GM18951 (cell line): ENCODE data around the gene SRGAP1.
"Not testable (repeated sequence)": the region's sequence is repeated elsewhere in the genome, so short reads cannot be mapped to it uniquely, and the experiment has no call there.

Experiments used
- POLR2A ChIP-seq: IDR thresholded peaks from 4 replicates; pipeline ENCODE4 v1.6.1; 2011; ENCODE audit warnings: mild to moderate bottlenecking; ENCODE audit not compliant: insufficient read length, insufficient read depth; ENCODE audit errors: extremely low read depth
- in situ Hi-C: fragments of 300-500 bp; cut with MboI; formaldehyde crosslinking; loops from one replicate; pipeline ENCODE4 v1.12.0; 2022; ENCODE audit warnings: low sequenced_read_pairs, mixed read lengths, inconsistent platforms; ENCODE audit not compliant: unreplicated experiment

SRGAP1 gene

DNA sequence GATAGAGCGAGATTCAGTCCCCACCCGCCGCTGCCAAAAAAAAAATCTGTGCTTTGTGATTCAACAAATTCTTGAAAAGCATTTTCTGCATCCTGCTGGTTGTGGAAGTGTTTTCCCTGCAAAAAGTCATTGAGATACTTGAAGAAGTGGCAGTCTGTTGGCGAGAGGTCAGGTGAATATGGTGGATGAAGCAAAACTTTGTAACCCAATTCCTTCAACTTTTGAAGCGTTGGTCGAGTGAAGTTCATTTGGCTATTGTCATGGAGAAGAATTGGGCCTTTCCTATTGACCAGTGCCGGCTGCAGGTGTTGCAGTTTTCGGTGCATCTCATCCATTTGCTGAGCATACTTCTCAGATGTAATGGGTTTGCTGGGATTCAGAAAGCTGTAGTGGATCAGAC lies 20.9 kb downstream of the SRGAP1 start:
- TF ChIP-seq POLR2A: no peak
- in situ Hi-C loops: no loop called here

DNA sequence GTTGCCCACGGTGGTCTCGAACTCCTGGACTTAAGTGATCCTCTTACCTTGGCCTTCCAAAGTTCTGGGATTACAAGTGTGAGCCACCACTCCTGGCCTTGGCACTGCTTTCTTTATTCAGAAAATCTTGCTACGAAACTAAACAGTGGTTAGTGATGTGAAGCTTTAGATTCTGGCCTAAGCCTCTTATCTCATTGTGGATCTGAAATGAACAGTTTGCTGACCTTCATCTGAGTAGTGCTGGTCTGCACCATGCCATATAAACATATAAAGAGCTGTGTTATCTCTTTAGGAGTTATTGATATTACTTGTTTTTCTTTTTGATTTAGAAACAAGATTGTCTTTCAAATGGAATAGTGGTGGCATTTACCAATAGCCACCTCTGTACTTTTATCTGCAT lies 22.6 kb downstream of the SRGAP1 start:
- no peak for TF ChIP-seq POLR2A
- in situ Hi-C loops: no loop called here

DNA sequence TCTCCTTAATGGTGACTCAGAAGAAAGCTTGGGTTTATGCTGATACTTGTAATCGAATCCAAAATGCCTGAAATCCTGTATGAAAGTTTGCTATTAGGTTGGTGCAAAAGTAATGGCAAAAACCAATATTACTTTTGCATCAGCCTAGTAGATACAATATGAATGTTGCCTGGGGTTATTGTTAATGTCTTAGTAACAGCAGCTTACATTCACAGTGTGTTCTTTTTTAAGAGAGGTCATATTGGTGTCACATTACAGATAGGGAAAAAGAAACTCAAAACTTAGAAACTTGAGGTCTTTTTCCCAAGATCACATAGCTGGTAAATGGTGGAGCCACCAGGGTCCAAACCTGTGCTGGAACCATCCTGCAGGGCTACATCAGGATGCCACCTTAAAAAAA lies 25.2 kb downstream of the SRGAP1 start:
- in situ Hi-C loops: no loop called here
- TF ChIP-seq POLR2A: no peak

DNA sequence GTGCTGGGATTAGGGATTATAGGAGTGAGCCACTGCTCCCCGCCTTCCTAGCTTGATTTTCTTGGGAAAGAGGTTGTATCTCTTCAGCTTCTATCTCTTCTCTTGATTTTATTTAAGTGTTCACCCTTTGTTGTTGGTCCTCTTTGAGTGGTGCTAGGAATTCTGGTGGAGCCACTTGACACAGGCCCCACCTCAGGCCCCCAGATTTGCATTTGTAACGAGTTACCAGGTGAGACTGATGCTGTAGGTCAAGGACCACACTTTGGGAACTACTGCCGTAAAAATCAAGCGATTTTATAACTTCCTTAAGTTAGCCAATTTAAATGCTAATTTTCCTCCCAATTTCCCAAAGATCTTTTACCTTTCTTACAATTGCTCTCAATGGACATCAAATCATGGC lies 26.3 kb downstream of the SRGAP1 start:
- no peak for TF ChIP-seq POLR2A
- in situ Hi-C loops: no loop called here

DNA sequence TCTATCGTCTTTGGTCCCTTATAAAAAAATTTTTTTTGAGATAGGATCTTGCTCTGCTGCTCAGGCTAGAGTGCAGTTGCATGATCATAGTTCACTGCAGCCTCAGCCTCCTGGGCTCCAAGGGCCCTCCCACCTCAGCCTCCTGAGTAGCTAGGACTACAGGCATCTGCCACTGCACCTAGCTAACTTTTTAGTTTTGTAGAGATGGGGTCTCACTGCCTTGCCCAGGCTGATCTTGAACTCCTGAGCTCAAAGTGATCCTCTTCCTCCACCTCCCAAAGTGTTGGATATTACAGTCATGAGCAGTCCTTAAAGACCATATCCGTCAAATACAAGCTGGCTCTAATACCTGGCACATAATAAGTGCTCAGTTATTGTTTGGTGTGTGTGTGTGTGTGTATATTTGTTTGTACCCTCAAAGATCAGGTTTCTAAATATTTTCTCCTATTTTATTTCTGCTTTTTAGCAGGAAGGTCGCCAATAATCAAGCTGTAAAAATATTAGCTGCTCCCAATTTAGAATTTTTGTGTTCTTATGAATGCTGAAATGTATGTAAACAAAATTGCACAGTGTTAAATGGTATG lies 30.5 kb downstream of the SRGAP1 start:
- in situ Hi-C loops: no loop called here
- no peak for TF ChIP-seq POLR2A

DNA sequence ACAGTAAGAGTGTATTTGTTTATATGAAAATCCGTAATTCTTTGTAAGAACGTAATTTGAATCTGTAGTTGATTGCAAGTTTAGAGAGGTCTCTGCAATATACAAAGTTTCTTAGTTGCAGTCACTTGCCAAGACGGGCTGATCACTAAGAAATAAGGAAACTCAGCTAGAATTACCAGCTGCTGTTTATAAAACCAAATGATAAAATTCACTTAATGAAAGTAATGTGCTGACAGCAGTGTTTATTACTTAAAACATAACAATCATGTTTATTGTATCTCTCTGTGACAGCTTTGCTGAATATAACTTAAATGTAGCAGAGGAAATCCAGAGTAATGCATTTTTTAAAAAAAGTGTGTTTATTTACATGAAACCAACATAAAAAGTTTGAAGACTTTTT lies 31.2 kb downstream of the SRGAP1 start:
- TF ChIP-seq POLR2A: no peak
- in situ Hi-C loops: no loop called here

DNA sequence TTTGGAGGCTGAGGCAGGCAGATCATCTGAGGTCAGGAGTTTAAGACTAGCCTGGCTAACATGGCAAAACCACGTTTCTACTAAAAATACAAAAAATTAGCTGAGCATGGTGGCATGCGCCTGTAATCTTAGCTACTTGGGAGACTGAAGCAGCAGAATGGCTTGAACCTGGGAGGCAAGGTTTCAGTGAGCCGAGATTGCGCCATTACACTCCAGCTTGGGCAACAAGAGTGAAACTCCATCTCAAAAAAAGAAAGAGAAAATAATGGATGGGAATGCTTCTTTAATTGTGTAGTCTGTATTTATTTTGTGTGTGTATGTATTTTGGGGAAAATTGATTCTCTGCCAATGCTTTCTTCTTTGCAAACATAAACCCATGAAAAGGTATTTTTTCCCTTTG lies 32.5 kb downstream of the SRGAP1 start:
- no peak for TF ChIP-seq POLR2A
- in situ Hi-C loops: no loop called here

DNA sequence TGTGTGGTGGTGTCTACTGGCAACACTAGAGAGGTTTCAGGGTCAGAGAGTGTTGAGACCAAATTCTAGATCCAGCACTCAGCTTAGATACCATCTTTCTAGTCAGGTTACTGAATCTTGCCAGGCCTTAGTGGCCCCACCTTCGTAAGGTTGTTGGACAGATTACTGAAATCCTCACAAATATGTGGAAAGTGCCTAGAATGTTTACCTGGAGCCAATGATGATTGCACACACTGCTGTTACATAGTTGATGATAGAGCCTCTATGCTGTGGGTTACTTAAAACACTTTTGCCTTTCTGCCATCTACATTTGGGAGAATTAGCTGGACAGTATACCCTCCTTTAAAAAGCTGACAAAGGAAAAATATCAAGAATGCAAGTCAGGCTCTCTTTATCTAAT lies 33.2 kb downstream of the SRGAP1 start:
- TF ChIP-seq POLR2A: no peak

DNA sequence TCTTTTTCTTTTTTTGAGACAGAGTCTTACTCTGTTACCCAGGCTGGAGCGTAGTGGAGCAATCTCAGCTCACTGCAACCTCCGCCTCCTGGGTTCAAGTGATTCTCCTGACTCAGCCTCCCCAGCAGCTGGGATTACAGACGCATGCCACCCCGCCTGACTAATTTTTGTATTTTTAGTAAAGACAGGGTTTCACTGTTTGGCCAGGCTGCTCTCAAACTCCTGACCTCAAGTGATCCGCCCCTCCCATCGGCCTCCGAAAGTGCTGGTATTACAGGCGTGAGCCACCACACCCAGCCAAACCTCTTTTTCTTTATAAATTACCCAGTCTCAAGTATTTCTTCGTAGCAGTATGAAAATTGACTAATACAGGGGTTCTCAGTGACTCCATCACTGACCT lies 35.7 kb downstream of the SRGAP1 start:
- in situ Hi-C loops: not testable (repeated sequence)

More for the DNA sequence above, 33.2 kb downstream of the SRGAP1 start:
- in situ Hi-C loops: no loop called here

DNA sequence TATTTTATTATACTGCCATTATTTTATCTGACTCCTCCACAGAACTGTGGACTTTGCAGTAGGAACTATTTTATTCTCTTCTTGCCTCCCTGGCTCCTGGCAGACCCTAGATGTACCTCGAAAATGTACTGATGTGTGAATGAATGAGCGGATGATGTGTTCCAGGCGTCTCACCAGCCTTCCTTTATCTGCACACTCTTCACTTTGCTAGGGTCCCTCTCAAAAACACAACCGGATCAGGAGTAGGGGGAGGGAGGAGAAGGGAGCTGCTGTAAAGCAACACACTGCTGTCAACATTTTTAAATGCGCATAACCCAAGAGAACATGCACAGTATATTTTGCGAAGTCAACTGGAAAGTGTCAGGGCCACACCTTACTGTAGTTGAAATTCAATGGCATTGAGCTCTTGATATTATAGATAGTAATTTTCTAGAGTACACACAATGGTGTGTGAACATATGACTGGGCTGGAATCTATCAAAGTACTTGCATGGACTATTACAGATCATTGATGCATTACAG lies 36.3 kb downstream of the SRGAP1 start:
- in situ Hi-C loops: no loop called here
- no peak for TF ChIP-seq POLR2A

DNA sequence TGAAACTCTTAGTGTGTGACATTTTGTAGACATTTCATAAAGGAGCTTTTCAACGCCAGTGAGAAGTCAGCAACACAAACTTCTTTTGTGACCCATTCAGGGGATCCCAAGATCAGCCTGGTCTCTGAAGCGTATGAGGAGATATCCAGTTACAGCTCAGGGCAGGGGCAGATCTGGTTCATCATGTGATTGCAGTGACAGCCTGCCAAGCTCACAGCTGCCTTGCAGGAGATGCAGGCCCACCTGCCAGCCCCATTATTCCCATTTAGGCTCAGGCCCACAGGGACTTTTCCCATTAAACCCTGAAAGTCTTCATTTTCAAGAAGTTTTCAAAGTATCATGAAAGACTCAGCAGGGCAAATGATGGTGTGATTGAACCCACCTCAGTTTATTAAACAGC lies 38.3 kb downstream of the SRGAP1 start:
- in situ Hi-C loops: no loop called here
- TF ChIP-seq POLR2A: no peak

DNA sequence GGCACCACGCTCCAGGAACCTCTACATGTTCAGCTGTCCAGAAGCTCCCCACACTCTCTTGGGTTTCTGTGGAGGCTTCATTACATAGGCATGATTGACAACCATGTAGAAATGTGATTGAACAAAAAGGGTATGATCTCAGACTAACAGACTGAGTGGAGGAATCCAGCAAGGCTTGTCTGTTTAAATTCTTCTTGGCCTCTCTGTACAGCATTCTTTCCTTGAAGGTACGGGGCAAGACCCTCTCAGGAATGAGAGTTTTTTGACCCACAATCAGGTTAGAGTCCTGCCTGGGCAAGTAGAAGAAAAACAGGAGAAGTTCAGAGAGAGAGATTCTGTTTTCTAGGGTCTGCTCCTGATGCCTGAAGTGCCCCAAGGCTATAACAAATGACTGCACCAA lies 40.9 kb downstream of the SRGAP1 start:
- in situ Hi-C loops: no loop called here
- TF ChIP-seq POLR2A: no peak

DNA sequence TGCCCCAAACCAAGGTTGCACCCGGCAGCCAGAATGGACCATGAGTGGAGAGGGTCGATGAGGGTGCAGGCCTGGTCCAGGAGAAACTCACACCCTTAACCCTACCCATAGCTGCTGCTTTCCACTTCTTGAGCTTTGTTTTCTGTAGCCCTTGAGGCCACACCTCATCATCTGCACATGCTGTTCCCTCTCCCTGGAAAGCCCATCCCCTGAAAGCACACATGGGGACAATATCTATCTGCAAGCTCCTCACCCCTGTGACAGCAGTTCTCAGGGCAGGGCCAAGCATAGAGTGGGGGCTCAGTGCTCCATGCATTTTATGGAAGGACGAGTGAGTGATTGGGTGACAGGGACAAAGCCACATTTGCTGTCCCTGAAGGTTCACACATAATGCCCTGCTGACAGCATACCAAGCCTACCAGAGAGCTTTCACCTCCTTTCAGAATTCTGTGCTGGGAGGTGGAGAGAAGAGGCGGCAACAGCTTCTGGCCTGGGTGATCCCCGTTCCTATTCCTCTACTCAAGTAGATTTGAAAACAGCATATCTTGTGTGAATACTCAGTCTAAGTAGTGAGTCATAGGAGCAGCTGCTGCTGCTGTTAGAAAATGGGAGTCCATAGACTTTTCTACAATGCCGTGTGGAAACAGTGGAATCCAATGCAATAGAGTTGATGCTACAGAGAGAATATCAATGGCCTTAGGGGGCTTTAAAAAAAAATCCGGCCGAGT lies 44.6 kb downstream of the SRGAP1 start:
- in situ Hi-C loops: no loop called here
- no peak for TF ChIP-seq POLR2A

DNA sequence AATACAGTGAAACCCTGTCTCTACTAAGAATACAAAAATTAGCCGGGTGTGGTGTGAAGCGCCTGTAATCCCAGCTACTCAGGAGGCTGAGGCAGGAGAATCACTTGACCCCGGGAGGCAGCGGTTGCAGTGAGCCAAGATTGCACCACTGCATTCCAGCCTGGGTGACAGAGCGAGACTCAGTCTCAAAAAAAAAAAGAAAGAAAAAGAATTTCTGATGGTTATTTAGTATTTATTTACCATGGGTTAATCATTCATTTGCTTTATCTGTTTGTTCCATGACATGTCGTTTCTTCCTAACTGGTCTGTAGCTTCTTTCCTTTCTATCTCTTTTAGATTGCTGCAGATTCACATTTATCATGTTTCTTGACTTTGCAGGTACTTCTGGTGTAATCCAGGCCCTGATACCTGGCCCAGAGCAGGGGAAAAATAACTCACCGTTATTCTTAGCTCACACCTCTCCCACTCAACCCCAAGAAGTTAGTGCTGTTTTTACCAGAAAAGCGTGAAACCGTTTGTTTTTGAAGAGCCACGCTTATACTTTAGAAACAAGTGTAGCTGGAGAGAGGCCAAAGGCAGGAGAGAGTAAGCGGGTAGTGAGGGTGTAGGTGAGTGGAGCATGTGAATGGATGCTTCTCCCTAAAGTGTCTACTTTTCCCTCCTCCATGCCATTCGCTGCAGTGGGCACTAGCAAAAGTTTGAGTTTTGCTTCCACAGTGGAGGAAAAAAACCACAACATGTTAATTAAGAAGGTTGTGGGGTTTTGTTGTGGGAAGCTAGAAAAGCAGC lies 45.4 kb downstream of the SRGAP1 start:
- in situ Hi-C loops: no loop called here
- TF ChIP-seq POLR2A: no peak
